ENCODE measurements around the gene BEX3. TPM values are rescaled to one million over a fixed set of nuclear protein-coding genes. Genes with fewer than 3 reads are reported as not detected.

The BEX3 gene
- total and polyA plus RNA-seq, 12 donors = 171 to 1,002 (median 360) TPM

DNA sequence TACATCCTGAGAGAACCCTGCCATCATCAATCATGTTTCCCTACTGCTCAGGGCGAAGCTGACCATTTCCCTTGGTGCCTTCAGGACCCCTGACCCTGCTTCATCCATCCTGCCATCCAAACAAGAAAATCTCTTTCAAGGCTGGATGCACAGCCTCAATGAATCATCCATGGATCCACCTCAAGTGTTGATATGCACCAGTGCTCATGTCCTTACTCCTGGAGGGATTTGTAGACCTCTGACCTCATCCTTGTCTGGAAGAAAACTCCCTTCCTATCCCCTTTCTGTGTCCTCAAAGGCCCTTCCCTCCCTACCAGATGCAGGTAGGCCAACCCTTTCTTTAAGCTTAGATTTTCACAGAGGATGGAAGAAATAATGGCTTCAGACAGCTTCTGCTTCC lies 24.6 kb downstream of the BEX3 start:
- intact Hi-C loops (cut with DNase I) = no loop called here
- TF ChIP-seq, protein P1, sequence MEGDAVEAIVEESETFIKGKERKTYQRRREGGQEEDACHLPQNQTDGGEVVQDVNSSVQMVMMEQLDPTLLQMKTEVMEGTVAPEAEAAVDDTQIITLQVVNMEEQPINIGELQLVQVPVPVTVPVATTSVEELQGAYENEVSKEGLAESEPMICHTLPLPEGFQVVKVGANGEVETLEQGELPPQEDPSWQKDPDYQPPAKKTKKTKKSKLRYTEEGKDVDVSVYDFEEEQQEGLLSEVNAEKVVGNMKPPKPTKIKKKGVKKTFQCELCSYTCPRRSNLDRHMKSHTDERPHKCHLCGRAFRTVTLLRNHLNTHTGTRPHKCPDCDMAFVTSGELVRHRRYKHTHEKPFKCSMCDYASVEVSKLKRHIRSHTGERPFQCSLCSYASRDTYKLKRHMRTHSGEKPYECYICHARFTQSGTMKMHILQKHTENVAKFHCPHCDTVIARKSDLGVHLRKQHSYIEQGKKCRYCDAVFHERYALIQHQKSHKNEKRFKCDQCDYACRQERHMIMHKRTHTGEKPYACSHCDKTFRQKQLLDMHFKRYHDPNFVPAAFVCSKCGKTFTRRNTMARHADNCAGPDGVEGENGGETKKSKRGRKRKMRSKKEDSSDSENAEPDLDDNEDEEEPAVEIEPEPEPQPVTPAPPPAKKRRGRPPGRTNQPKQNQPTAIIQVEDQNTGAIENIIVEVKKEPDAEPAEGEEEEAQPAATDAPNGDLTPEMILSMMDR (IDR thresholded peaks at IDR 0.05) = no peak
- no peak for TF ChIP-seq POLR2A (IDR thresholded peaks at IDR 0.05)
- no peaks in the 10 kb centered on the region for H3K4me1 ChIP-seq (replicated peaks in 1 of 2)
- H3K9me3 ChIP-seq (replicated peaks in 1 of 3) = no peaks in the 10 kb centered on the region
- 33 to 81% (median 68%) methylated on average over 1 of the region's 1 CpG for WGBS, 4 donors
- H3K36me3 ChIP-seq (replicated peaks in 1 of 2) = no peaks in the 10 kb centered on the region
- peaks cover 15% of the 10 kb centered on the region for H3K27me3 ChIP-seq
- DNase-seq = no peak
- H3K27ac ChIP-seq = no peak overlapping the region
- H3K4me3 ChIP-seq = no peak overlapping the region

DNA sequence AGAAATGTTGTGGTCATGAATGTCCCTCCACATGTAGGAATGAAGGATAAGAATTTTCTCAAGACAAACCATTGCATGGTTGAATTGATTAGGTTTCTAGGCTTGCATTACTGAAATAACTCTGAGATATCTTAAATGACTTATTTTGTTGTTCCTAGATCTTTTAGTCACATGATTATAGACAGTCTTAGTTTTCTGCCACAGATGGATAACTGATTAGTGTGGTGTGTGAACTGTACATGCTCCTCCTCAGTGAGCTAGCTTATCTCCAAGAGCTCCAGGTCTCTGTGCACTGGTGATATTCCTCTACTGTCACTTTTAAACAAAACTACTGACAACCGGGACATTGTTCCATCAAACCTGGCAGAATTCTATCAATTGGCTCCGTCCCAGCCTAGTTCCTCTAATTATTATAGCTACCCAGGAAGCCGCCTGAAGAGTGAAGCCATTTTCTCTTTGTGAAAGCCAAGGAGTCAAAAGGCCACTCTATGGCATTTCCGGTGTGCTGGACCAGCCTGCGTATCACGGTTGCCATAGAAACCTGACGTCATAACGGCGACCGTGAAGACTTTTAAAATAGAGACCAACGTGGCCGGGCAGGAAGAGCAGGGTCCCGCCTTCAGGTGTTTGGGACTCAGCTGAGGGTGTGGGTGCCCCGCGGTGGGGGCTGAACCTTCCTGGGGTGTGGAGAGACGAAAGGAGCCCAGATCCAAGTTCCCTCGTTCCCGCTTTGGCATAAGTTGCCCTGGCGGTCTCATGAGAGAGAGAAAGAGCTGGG lies 28.1 kb downstream of the BEX3 start:
- no peaks in the 10 kb centered on the region for H3K36me3 ChIP-seq (replicated peaks in 1 of 2)
- TF ChIP-seq POLR2A (IDR thresholded peaks at IDR 0.05) = peak in 1 of 2 donors; percentile 10
- TF ChIP-seq, protein P1 (IDR thresholded peaks at IDR 0.05) = no peak
- no peaks in the 10 kb centered on the region for H3K9me3 ChIP-seq (replicated peaks in 1 of 3)
- intact Hi-C loops (cut with DNase I) = no loop called here
- peak; percentile 66 to 89 (median 75) for DNase-seq
- H3K4me3 ChIP-seq = peak overlapping the region in 2 of 4 donors; percentile 26 to 53
- peaks cover 19% of the 10 kb centered on the region for H3K27me3 ChIP-seq
- H3K27ac ChIP-seq = peak overlapping the region in 2 of 5 donors; percentile 34 to 50
- WGBS, 4 donors = 2 to 24% (median 15%) methylated on average over 3 to 19 of the region's 19 CpGs
- no peaks in the 10 kb centered on the region for H3K4me1 ChIP-seq (replicated peaks in 1 of 2)

DNA sequence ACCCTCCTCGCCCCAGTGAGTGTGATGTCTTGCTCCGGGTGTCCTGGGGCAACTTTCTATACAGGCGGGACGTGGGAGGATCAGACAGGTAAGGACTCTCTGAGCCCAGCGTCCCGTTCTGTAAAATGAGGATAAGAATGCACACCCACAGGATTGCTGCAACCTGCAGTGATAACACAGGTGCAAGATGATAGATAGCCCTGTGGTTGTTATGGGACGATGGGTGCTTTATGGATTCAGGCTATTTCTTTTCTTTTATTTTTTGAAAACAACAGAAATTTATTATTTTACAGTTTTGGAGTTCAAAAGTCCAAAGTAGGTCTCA lies 28.6 kb downstream of the BEX3 start:
- TF ChIP-seq, protein P1 (IDR thresholded peaks at IDR 0.05) = no peak
- no peak for TF ChIP-seq POLR2A (IDR thresholded peaks at IDR 0.05)
- Histone ChIP-seq H3K9me3 (replicated peaks in 1 of 3) (no peaks in the 10 kb centered on the region), H3K4me3 (peak overlapping the region in 2 of 4 donors; percentile 26 to 53), H3K36me3 (replicated peaks in 1 of 2) (no peaks in the 10 kb centered on the region), H3K4me1 (replicated peaks in 1 of 2) (no peaks in the 10 kb centered on the region), H3K27ac (peak overlapping the region in 2 of 5 donors; percentile 34 to 50), H3K27me3 (peaks cover 19% of the 10 kb centered on the region)
- intact Hi-C loops (cut with DNase I) = no loop called here
- WGBS, 4 donors = 2 to 18% (median 10%) methylated on average over 2 to 7 of the region's 7 CpGs
- DNase-seq = no peak

DNA sequence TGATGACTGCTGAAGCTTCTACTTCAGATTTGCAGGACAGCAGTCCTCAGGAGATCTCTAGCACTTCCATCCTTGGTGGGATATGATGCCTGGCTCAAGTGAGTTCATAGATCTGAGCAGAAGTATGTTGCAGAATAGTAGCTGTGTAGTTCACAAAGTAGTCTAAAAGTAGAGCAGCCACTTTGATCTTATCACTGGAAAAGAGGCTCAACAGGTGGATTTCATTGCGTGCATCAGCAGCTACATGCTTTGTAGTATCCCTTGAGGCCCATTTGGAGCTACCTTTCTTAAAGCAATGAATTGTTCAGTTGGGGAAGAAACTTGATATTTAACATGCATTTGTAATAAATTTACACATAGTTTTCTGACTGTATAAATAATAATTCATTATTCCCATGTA lies 29.9 kb downstream of the BEX3 start:
- 69 to 100% (median 87%) methylated on average over 1 of the region's 1 CpG for WGBS, 4 donors
- no peaks in the 10 kb centered on the region for H3K36me3 ChIP-seq (replicated peaks in 1 of 2)
- H3K4me3 ChIP-seq = no peak overlapping the region
- H3K9me3 ChIP-seq (replicated peaks in 1 of 3) = no peaks in the 10 kb centered on the region
- intact Hi-C loops (cut with DNase I) = no loop called here
- H3K27me3 ChIP-seq = peaks cover 19% of the 10 kb centered on the region
- H3K27ac ChIP-seq = no peak overlapping the region
- TF ChIP-seq, protein P1 (IDR thresholded peaks at IDR 0.05) = no peak
- no peak for TF ChIP-seq POLR2A (IDR thresholded peaks at IDR 0.05)
- DNase-seq = no peak
- H3K4me1 ChIP-seq (replicated peaks in 1 of 2) = no peaks in the 10 kb centered on the region
